Activated CD8-positive, alpha-beta memory T cell treated with anti-CD3 and anti-CD28 coated beads for 1 hour (primary cell): Measurements from ENCODE around the gene FAM222B.
"Not testable (repeated sequence)": the region's sequence is repeated elsewhere in the genome, so short reads cannot be mapped to it uniquely, and the experiment has no call there.

Source experiments
- DNase-seq, 2 donors: peaks; one replicate each; pipeline ENCODE4 v3.0.0-alpha.2; 2020; ENCODE audit warnings: low read depth in 1 of 2; ENCODE audit errors: extremely low read depth in 1 of 2

The FAM222B gene

DNA sequence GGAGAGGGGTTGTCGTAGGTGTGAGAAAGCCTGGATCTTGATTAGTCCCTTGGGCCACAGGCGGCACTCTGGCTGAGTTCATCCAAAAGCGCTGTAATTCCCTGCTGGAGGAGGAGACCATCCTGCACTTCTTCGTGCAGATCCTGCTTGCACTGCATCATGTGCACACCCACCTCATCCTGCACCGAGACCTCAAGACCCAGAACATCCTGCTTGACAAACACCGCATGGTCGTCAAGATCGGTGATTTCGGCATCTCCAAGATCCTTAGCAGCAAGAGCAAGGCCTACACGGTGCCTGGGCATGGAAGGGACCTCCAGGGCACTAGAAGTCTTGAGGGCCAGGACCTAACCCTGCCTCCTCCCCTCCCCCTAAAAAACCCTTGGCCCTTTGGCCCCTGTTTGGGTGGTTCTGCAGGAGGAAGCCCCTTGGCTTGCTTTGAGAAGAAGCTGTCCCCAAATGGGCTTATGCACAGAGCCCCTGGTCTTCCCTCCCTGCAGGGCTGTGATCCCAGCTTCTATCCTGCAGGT lies 107.8 kb downstream of the FAM222B start:
- no peak for DNase-seq

DNA sequence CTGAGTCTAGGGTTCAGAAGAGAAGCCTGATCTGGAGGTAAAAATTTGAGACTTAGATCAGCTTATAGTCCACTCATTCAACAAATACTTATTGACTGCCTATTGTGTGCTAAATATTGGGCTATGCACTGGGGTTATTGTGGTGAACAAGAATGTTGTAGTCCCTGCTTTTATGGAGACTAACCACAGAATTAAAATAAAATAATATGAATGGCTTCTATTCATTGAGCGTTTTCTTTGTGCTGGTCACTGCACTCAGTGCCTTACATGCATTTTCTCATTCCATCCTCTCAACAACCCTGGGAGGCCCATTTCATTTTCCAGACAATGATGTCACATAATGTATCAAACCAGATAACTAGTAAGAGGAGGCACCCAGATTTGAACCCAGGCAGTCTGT lies 109.2 kb downstream of the FAM222B start:
- no peak for DNase-seq

DNA sequence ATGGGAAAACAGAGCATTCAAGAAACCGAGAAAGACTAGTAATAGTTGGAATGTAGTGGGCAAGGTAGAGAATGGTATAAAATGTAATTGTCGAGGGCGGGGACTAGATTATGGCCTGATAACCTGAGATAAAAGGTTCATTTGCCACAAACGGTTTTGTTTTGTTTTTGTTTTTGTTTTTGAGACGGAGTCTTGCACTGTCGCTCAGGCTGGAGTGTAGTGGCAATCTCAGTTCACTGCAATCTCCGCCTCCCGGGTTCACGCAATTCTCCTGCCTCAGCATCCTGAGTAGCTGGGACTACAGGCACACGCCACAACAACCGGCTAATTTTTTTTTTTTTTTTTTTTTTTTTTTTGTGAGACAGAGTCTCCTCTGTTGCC lies 112.7 kb downstream of the FAM222B start:
- no peak for DNase-seq

DNA sequence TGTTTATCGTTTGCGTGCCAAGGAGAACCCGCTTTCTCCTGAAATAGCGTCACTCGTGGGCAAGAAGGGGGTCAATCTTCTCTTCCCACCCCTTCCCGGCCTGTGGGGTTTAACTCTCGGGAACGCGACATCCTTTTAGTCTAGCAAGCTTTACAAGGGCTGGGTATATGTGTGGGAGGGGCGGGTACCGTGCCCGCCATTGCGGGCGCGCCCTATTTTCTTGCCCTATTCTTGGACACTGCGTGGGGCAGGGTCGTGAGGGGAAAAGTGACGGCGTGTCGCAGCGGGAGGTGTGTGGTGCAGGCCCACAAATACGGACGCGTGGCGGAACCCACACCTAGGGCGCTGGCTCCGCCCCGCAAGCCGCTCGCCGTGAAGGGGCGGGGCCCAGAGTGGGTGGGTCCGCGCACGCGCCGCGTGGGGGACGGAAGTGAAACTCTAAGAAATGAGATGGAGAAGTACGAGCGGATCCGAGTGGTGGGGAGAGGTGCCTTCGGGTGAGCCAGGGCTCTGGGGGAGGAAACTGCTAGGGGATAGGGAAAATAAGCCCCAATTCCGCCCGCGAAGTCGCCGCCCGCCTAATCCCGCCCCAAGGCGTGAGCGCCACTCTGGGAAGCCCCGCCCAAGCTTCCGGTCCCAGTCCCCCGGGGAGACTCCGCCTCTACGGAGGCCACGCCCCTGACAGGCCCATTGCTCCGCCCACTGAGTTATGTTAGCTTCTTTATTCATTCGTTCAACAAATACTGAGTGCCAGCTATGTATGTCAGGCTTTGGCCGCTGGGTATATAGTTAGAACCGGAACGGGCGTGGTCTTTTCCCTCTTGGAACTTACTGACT lies 114.0 kb downstream of the FAM222B start, which contains the start of gene NEK8:
NEK8 (plus strand) TSS at position 425 of the 837 bp plus-strand sequence; CDS start at position 451, 26 bp downstream.
- peak; percentile 88 to 97 for DNase-seq

DNA sequence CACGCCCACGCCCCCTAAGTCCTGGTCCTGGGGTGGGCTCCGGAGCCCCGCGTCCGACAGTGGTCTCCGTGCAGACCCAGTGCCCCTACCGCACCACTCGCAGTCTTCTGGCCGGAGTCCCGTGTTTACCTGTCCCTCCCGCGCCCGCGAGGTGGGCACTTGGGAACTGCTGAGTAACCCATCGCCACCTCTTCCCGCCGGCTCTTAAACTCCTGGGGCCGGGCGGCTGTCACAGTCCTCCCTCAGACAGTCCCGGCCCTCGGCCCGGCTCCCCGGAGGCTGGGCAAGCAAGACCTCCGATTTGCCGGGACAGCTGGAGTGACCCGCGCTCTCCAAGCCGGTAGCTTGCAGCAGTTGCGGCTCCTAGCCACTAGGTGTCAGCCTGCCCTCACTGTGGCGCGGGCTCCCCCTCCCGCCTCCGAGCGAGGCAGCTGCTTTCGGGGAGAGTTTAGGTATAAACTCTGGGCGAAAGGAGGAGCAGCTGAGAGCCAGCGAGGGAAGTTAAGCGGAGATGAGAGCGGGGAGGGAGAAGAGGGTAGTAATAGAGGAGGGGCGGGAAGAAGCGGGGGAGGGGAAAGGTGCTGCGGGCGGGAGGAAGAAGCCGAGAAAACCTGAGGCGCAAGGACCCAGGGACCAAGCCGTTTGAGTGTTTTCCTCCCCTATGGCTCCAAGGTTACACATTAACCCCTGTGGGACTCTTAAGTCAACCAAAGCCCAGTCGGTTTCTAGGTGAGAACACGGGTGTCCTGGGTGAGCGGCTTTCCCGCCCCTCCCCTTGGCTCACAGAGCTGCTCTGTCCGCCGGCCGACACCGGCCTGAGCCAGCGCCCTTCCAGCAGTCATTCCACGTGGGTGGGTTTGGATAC lies 115.7 kb downstream of the FAM222B start:
- DNase-seq: peak; percentile 74 to 80

DNA sequence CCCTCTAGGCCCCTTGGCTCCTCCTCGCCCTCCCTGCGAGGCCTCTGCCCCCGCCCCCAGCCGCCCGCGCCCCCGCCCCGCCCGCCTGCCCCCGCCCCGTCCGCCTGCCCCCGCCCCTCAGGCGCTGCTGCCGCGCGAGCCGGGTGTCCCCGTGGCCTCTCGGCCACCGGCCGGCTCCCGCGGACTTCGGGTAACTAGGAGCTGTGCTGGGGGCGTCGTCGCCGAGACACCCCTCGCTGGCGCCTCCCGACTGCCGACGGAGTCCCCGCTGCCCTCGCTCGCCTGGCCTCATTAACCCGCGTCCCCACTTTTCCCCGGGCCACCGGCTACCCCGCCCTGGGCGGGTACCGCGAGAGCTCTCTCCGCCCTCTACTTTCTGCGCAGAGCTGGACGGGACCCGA lies 116.4 kb downstream of the FAM222B start, which contains the start of gene TLCD1:
TLCD1 (minus strand) TSS at position 8 of the 401 bp plus-strand sequence. CDS start 136 bp downstream, outside the sequence.
- peak in 1 of 2 donors; percentile 49 for DNase-seq

DNA sequence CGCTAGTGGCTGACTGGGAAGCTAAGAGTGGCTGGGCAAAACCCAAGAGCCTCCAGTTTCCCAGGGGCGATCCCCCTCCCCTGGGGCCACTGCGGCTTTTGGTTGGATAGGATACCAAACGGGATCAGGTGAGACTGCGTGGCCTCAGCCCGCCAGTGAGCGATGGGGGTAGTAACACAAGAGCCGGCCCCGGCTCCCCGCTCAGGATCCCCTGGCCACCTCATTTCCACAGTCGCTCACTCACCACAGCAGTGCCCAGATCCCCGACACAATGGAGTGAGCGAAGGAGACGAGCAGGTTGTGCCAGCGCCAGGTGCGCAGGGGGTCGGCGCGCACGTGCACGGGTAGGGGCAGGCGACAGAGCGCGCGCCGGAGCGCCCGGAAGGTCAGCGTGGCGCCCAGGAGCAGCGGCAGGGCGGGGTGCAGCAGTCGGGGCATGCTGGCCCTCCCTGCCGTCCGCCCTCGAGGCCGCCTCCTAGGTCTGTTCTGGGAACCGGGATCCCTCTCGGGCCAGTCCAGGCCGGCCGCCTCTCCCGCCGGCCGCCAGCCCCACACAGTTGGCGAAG lies 116.8 kb downstream of the FAM222B start:
- no peak for DNase-seq

DNA sequence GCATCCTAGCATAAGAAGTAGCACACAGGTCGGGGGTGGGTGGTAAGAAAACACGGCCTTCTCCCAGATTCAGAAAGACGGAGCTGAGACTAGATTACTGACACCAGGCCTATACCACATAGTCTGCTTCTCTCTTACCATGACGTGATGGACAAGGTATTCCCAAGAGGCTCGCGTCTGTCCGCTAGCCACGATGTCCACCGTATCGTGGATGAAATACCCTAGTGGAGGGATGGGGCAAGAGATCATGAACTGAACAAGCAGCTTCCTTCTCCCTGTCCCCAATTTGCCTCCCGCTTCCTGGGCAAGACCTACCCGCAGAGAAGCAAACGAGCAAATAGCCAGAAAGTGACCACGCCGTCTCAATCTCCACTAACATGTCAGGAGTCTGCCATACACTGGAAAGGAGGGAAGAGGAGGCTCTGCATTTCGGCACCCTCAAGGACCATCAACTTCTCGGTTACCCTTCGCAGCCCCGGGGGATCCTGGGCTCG lies 117.4 kb downstream of the FAM222B start:
- DNase-seq: no peak

DNA sequence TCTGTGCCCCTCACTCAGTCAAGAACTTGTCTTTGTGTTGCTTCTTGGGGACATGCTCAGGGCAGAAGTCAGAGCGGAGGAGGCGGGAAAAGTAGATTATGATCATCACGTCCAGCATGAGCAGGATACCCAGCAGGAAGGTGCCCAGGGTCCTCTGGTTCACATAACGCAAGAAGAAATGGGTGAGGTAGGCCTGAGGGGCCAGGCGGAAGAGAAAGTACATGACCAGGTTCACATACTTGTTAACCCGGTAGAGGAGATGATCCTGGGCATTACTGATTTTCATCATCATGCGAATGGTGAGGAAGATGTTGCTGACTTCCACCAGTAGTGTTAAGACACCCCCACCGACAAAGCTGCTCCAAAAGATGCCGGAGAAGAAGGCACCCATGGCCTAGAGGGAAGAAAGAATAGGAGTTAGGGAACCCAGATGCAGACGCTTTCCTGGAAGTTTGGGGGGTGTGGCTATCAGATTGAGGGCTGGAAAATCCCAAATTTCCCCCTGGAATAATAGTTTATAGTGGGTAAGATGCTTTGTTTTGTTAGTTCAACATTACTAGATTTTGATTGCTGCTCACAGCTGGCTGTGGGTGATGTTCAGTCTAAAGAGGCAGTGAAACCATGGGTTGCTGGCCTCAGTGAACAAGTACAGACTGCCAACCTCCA lies 118.0 kb downstream of the FAM222B start:
- no peak for DNase-seq

DNA sequence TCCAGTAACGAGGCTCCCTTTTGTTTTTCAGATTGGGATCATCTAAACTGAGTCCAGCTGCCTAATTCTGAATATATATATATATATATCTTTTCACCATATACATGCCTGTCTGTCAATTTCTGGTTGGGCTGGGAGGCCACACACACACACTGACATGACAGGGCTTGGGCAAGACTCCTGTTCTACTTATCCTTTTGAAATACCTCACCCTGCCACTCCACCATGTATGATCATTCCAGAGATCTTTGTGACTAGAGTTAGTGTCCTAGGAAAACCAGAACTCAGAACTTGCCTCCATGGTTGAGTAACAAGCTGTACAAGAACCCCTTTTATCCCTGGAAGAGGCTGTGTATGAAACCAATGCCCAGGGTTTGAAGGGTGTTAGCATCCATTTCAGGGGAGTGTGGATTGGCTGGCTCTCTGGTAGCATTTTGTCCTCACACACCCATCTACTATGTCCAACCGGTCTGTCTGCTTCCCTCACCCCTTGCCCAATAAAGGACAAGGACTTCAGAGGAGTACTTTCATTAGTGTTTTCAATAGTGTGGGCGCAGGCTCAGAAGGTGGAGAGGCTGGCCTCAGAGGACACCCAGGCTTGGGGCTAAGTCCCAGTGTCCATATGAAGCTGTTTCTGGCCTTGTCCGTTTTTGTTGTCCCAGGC lies 118.6 kb downstream of the FAM222B start:
- not testable (repeated sequence) for DNase-seq

DNA sequence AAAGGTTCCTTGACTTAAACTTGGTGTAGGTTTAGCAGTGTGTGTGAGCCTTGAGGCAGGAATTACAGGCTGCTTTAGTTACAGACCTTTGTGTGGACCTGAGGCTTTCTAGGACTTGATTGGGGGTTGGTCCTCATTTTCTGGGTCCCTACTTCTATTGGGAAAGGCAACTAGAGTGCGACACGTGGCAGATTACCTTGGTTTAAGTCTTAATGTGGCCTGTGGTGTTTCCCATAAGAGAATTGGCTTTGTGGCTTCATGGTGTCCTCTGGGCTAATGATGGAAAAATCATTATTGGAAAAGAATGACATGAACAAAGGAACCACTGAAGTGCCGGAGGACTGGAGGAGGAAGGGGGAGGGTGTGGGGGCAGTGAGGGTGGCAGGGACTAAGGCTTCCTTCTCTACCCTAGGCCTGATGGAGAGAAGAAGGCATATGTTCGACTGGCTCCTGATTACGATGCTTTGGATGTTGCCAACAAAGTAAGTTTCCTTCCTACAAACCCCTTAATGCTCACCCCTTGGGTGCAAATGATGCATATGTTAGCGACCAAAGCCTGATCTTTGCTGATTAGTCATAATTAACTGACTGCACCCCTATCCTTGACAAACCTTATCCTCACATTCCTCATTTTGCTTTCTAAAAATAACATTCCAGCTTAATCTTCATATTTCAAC lies 119.3 kb downstream of the FAM222B start:
- no peak for DNase-seq

DNA sequence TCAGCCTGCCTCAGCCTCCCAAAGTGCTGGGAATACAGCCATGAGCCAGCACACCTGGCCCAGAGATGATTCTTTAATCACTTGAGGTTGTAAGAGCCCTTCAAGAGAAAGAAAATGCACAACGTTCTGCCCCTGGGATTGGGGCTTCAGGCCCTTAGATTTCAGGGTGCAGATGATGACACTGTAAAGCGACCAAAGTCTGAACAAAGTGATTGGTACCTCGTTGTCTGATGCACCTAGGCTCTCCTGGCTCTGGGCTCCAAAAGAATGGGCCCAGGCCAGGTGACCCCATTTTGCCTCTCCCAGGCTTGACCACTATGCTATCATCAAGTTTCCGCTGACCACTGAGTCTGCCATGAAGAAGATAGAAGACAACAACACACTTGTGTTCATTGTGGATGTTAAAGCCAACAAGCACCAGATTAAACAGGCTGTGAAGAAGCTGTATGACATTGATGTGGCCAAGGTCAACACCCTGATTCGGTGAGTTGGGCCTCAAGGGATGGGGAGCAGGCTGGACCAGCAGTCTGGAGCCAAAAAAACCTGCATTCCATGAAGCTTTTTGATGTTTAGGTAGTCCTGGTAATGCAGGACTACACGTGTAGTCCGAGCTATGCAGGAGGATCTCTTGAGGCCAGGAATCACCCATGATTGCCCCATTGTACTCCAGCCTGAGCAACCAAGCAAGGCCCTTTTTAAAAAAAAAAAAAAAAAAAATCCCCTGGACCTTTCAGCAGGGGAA lies 120.0 kb downstream of the FAM222B start:
- no peak for DNase-seq

DNA sequence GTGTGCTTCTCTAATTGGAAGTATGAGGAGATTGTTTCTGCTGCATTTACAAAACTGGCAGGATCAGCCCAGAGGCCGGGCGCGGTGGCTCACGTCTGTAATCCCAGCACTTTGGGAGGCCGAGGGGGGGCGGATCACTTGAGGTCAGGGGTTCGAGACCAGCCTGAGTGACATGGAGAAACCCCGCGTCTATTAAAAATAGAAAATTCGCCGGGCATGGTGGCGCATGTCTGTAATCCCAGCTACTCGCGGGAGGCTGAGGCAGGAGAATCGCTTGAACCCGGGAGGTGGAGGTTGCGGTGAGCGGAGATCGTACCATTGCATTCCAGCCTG lies 121.6 kb downstream of the FAM222B start:
- not testable (repeated sequence) for DNase-seq

DNA sequence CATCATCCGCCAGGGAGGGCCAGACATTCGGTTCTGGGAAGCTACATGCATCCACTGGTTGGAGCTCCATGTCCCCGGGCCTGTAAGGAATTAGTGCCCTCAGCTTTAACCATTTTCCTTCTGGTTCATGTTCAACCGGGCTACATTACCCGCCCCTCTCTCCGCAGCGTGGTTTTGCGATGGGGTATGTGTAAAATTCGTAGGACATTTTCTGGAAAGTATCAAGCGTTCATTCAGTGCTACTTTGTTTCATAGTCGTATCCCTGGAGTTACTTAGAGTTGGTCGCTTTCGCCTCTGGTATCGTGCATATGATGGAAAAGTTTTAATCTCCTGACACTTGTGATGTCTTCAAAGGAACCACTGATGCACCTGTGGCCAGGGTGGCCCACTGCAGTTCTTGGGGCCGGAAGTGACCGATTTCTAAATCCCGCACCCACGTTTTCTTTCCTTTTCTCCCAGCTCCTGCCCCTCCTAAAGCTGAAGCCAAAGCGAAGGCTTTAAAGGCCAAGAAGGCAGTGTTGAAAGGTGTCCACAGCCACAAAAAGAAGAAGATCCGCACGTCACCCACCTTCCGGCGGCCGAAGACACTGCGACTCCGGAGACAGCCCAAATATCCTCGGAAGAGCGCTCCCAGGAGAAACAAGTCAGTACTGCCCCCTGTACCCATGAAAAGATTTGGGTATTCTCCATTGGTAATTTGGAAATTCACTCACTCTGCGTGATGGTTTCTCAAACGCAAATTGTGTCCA lies 122.2 kb downstream of the FAM222B start:
- DNase-seq: no peak

DNA sequence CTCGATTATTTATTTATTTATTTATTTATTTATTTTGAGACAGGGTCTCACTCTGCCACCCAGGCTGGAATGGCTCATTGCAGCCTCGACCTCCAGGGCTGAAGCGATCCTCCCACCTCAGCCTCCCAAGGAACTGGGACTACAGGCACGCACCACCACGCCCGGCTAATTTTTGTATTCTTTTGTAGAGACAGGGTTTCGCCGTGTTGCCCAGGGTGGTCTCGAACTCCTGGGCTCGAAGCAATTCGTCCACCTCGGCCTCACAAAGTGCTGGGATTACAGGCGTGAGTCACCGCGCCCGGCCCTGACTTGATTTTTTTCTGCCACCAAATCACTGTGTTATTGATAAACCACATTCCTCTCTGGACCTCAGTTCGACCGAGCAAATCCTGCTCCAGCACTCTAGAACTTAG lies 123.6 kb downstream of the FAM222B start:
- DNase-seq: no peak

DNA sequence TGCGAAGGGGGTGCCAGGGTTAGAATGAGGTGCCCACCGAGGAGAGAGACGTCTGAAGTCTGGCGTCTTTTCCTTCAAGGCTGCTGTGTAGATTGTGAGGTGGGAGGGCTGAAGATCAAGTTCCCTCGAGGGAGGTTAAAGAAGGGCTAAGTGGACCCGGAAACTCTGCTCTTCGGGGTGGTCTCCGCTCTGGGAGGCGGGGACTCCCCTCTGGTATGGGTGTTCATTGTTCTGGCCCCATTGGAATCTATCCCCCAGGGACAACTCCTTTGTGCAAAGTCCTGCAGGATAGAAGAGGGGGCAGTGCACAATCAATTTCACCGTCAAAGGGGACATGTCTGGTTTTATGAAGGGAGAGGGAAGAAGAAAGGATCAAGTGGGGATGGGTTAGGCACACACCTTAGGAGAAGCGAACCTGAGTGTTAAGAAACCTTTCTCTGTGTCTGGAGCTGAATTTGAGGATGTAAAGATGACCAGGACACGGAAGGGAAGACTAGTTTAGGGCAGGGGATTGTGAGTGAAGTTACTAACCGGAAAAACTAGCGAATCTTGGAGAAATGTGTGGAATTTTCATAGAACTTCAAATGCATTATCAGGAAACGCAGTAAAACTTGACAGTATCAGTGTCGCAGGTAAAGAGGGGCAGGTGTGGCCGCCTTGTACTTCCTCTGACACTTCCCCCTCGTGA lies 124.1 kb downstream of the FAM222B start:
- DNase-seq: no peak

DNA sequence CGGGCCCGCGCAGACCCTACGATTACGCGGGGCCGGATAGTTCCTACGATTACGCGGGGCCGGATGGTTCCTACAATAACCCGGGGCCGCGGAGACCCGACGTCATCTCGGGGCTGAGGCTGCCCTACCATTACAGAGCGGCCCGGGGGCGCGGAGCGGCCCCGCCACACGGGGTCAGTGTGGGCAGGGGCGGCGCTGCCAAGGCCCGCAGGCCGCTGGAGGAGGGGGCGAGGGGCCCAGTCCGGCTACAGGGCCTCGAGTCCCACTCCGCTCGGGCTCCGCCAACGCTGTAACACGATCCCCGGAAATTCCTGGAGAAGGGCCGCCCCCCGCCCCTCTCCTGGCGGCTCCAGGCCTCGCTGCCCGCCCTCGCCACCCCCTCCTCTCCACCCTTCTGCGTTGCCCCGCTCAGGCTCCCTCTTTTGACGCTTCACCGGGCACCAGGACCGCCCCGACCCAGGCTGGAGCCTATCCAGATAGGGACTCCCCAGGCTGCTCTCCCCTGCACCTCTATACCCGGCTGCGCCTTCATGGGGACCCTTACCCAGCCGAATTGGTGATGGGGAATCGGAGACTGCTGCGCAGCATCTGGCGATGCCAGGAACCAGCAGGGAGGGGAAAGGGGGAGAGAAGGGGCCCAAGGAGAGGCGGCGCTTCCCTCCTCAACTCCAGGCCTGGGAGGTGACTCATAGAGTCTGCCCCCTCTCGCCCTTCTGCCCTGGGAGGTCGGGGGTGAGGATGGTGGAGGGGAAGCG lies 124.8 kb downstream of the FAM222B start, which contains the start of gene RAB34:
RAB34 (minus strand) TSS at position 291 of the 755 bp plus-strand sequence. CDS start 602 bp downstream, outside the sequence.
- DNase-seq: peak in 1 of 2 donors; percentile 25
